ENCODE data around the gene WDR46.

DNA sequence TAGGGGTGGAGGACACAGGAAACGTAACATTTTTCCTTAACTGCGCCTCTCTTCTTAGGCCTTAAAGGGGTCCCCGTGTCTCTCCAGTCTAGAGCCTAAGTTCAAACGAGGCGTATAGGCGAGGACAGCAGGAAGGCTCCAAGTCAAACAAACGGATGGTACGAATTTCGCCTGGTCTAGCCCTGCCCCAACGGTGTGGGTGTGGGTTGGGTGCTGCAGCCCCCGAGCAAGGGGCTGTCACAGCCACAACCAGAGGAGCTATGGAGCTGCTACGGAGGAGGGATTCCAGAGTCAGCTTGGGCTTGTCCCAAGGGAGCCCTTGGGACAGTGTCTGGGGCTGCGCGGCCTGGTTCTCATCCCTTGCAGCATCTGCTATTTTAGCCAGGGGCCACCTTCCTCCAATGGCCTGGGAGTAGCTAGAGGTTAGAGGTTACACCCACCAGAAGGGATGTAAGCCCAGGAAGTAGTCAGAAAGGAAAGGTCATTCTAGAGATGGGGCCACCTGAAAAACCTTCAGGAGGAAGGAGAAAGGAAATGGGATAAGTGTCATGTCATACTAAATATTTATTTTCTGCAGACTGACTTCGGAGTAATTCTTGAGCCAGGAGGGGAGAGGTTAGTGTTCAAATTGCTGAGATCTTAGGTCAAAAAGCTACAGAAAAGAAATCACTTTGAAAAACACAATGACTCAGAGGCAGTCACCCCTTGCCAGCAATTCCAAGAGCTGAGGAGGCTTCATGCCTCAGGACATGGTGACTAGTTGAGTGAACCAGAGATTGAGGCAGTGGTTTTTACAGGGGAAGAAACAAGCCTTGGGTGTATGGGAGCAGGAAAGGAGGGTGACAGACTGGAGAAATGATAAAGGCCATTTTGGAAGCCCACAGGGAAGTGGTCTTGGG, 39.1 kb downstream of the WDR46 start:
- TF ChIP-seq, protein P1, sequence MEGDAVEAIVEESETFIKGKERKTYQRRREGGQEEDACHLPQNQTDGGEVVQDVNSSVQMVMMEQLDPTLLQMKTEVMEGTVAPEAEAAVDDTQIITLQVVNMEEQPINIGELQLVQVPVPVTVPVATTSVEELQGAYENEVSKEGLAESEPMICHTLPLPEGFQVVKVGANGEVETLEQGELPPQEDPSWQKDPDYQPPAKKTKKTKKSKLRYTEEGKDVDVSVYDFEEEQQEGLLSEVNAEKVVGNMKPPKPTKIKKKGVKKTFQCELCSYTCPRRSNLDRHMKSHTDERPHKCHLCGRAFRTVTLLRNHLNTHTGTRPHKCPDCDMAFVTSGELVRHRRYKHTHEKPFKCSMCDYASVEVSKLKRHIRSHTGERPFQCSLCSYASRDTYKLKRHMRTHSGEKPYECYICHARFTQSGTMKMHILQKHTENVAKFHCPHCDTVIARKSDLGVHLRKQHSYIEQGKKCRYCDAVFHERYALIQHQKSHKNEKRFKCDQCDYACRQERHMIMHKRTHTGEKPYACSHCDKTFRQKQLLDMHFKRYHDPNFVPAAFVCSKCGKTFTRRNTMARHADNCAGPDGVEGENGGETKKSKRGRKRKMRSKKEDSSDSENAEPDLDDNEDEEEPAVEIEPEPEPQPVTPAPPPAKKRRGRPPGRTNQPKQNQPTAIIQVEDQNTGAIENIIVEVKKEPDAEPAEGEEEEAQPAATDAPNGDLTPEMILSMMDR (IDR thresholded peaks at IDR 0.05) = no peak
- no peak for TF ChIP-seq POLR2A (IDR thresholded peaks at IDR 0.05)
